CD8-positive, alpha-beta memory T cell (primary cell): ENCODE results near the gene MACROD2. TPM values are rescaled to one million over a fixed set of nuclear protein-coding genes. Genes with fewer than 3 reads are reported as not detected.
"Not testable (repeated sequence)": the region's sequence is repeated elsewhere in the genome, so short reads cannot be mapped to it uniquely, and the experiment has no call there.

Experiments used
- CTCF ChIA-PET: fragments of 350-600 bp; sonication (Branson Sonifier 250); formaldehyde crosslinking; loops from one replicate; lab custom pipeline; 2021; ENCODE audit warnings: antibody characterized with exemption; lab: Charles Lee
- POLR2A ChIA-PET: fragments of 350-600 bp; sonication (Branson Sonifier 250); formaldehyde crosslinking; loops from one replicate; lab custom pipeline; 2021; ENCODE audit warnings: antibody characterized with exemption; lab: Charles Lee
- DNase-seq, 5 donors: peaks; one replicate each; pipeline versions ENCODE4 v3.0.0 to v3.0.0-alpha.2; 2020 to 2022; ENCODE audit warnings: mixed read lengths in 1 of 5
- H3K27ac ChIP-seq: one replicate; pipeline ENCODE4 v1.7.0; 2013; ENCODE audit warnings: low read depth, mild to moderate bottlenecking, low read length, moderate library complexity
- H3K27me3 ChIP-seq: 2 replicates; pipeline ENCODE4 v1.7.0; 2013; ENCODE audit warnings: low read length, mild to moderate bottlenecking; ENCODE audit not compliant: insufficient read depth, poor library complexity, severe bottlenecking
- H3K36me3 ChIP-seq: 2 replicates; pipeline ENCODE4 v1.7.0; 2013; ENCODE audit warnings: mild to moderate bottlenecking, low read length, moderate library complexity; ENCODE audit not compliant: insufficient read depth
- H3K4me1 ChIP-seq: 2 replicates; pipeline ENCODE4 v1.7.0; 2013; ENCODE audit warnings: mild to moderate bottlenecking, low read length, moderate library complexity; ENCODE audit not compliant: insufficient read depth
- H3K4me3 ChIP-seq: 2 replicates; pipeline ENCODE4 v1.7.0; 2013; ENCODE audit warnings: mild to moderate bottlenecking, low read length
- H3K9me3 ChIP-seq: 2 replicates; pipeline ENCODE4 v1.7.0; 2013; ENCODE audit warnings: mild to moderate bottlenecking, low read length
- H3K27ac Mint-ChIP-seq, 8 donors: one replicate each; pipeline ENCODE4 v1.8.0; 2020 to 2021; ENCODE audit warnings: mixed read lengths in 8 of 8, mild to moderate bottlenecking in 6 of 8, inconsistent platforms in 3 of 8, moderate library complexity in 3 of 8
- H3K27me3 Mint-ChIP-seq, 2 donors: one replicate each; pipeline ENCODE4 v1.8.0; 2020 to 2021; ENCODE audit warnings: mixed read lengths in 2 of 2, mild to moderate bottlenecking in 1 of 2, moderate library complexity in 1 of 2
- H3K36me3 Mint-ChIP-seq, 3 donors: one replicate each; pipeline ENCODE4 v1.8.0; 2020 to 2021; ENCODE audit warnings: mixed read lengths in 3 of 3, inconsistent platforms in 1 of 3, mild to moderate bottlenecking in 1 of 3
- H3K4me1 Mint-ChIP-seq, 3 donors: one replicate each; pipeline ENCODE4 v1.8.0; 2020 to 2021; ENCODE audit warnings: mixed read lengths in 3 of 3, inconsistent platforms in 1 of 3, mild to moderate bottlenecking in 1 of 3
- H3K4me3 Mint-ChIP-seq, 7 donors: one replicate each; pipeline ENCODE4 v1.8.0; 2020 to 2021; ENCODE audit warnings: mixed read lengths in 7 of 7, mild to moderate bottlenecking in 6 of 7, moderate library complexity in 4 of 7, inconsistent platforms in 2 of 7
- H3K9me3 Mint-ChIP-seq, 5 donors: one replicate each; pipeline ENCODE4 v1.8.0; 2020 to 2022; ENCODE audit warnings: mixed read lengths in 5 of 5, mild to moderate bottlenecking in 3 of 5, moderate library complexity in 2 of 5, inconsistent platforms in 1 of 5
- polyA plus RNA-seq: library from polyadenylated mRNA; unstranded; fragments of 300-500 nt; fragmentation: Illumina TruSeq; gene quantifications from one replicate; pipeline ENCODE4 v1.2.3, GENCODE V29; 2021
- total RNA-seq, 2 experiments: library from RNA; stranded (reverse); gene quantifications; one replicate each; pipeline ENCODE4 v1.2.3, GENCODE V29; 2021

The MACROD2 gene
- total and polyA plus RNA-seq, 3 experiments from 2014 or later = not detected

DNA sequence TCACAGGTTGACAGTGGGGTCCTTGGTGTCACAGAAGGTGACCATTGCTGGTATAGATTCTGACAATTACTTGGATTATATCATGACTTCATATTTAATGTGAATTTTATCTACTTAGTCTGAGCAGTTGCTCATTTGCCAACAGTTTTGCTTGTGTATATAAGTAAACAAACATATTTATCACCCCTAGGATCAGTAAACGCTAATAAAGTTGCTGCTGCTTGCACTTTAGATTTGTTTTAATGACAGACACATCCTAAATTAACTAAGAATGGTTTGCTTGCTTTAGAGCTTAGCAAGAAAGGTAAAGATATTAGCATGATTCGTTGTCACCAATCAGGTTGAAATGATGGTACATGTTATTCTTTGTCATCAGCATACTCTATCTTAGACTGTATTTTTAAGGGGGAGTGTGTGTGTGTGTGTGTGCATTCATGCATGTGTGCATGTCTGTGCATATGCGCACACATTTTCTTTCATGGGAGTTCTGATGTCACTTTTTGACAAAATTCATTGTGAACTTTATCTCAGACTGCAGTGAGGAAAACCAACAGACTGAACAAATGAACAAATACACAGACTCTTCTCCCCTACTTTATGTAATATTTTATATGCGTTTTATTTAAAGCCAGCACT lies 1124.7 kb downstream of the MACROD2 start:
- POLR2A ChIA-PET = no interaction called here
- Histone ChIP-seq H3K4me3 (no peak overlapping the region), H3K27ac (no peak overlapping the region), H3K36me3 (no peaks in the 10 kb centered on the region), H3K9me3 (no peaks in the 10 kb centered on the region), H3K27me3 (no peaks in the 10 kb centered on the region), H3K4me1 (no peaks in the 10 kb centered on the region)
- DNase-seq = no peak
- H3K4me1 Mint-ChIP-seq = no peaks in the 10 kb centered on the region
- H3K27ac Mint-ChIP-seq = no peak overlapping the region
- H3K4me3 Mint-ChIP-seq = no peak overlapping the region
- peaks cover 0 to 1% (median 0%) of the 10 kb centered on the region in 3 donors for H3K36me3 Mint-ChIP-seq
- H3K9me3 Mint-ChIP-seq = peaks cover 0 to 26% (median 4%) of the 10 kb centered on the region in 5 donors
- no peaks in the 10 kb centered on the region for H3K27me3 Mint-ChIP-seq
- CTCF ChIA-PET = no interaction called here

DNA sequence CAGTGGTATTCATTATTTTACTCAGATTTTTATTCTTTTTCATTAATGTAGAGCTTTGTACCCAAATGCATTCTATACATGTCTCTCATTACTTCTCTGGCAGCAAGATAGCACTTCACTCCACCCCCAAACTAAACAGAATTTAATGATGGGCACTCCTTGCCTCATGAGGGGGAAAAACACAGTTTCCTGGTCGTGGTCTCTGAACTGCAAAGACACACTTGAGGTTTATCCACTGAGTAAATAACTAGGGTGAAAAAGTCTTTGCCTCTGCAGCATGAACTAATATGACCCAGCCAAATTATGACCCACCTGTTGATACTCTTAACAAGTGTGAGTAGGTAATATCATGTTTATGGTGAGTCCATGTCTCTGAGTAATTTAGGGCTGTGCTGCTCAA lies 1127.3 kb downstream of the MACROD2 start:
- CTCF ChIA-PET = no interaction called here
- H3K27ac ChIP-seq = no peak overlapping the region

DNA sequence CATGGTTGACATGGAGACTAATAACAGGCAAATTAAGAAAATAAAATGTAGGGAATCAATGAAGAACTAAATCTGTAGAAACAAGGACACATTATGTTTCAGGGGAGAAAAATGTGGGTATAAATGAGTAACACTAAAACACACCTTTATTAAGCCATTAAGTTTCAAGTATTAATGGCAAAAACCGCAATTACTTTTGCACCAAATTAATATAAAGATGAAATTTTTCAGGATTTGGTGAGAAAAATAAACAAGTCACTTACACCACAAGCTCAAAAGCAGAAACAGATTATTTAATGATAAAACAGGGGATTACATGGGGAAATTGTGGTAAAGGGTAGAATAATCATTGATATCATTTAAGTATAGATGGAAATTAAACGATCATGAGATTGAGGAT lies 1135.9 kb downstream of the MACROD2 start:
- Mint-ChIP-seq H3K4me3 (no peak overlapping the region), H3K9me3 (peaks cover 0 to 21% (median 4%) of the 10 kb centered on the region in 5 donors), H3K36me3 (no peaks in the 10 kb centered on the region), H3K27me3 (no peaks in the 10 kb centered on the region), H3K4me1 (no peaks in the 10 kb centered on the region), H3K27ac (no peak overlapping the region)
- Histone ChIP-seq H3K27me3 (no peaks in the 10 kb centered on the region), H3K9me3 (no peaks in the 10 kb centered on the region), H3K36me3 (no peaks in the 10 kb centered on the region), H3K4me1 (no peaks in the 10 kb centered on the region), H3K27ac (no peak overlapping the region), H3K4me3 (no peak overlapping the region)
- ChIA-PET POLR2A (no interaction called here), CTCF (no interaction called here)
- no peak for DNase-seq

More for the DNA sequence above, 1127.3 kb downstream of the MACROD2 start:
- H3K4me3 Mint-ChIP-seq = no peak overlapping the region
- peaks cover 0 to 23% (median 4%) of the 10 kb centered on the region in 5 donors for H3K9me3 Mint-ChIP-seq
- Histone ChIP-seq H3K36me3 (no peaks in the 10 kb centered on the region), H3K27me3 (no peaks in the 10 kb centered on the region), H3K4me3 (no peak overlapping the region), H3K9me3 (no peaks in the 10 kb centered on the region), H3K4me1 (no peaks in the 10 kb centered on the region)
- DNase-seq = no peak
- H3K4me1 Mint-ChIP-seq = no peaks in the 10 kb centered on the region
- no peak overlapping the region for H3K27ac Mint-ChIP-seq
- H3K27me3 Mint-ChIP-seq = no peaks in the 10 kb centered on the region
- POLR2A ChIA-PET = no interaction called here
- H3K36me3 Mint-ChIP-seq = peaks cover 0 to 1% (median 0%) of the 10 kb centered on the region in 3 donors

DNA sequence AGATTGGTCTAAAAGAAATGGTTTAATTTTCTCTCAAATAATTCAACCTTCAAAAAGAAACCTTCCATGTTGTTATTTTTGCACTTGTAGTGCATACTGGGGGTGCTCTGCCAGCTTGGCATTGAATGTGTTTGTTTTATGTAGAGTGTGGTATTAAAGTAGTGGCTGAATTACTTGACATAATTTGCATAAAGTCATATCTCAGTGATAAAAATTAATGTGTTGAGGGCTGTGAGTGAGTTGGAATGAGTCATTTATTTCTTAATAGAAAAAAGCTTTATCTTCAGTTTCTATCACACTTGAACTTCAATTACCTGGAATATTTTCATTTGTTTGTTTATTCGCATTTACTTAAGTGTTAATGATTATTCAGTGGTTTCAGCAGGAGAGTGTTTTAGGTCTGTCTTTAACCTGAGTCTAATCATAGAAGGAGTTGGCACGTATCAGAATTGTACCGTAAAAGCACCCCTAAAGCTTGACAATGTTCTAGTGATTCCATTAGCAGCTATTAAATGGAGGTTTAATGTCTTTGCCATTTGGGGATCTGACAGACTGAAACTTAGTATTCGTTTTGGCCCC lies 1143.3 kb downstream of the MACROD2 start:
- H3K9me3 ChIP-seq = no peaks in the 10 kb centered on the region
- no peak overlapping the region for H3K27ac ChIP-seq
- no peaks in the 10 kb centered on the region for H3K4me1 ChIP-seq
- H3K27me3 ChIP-seq = no peaks in the 10 kb centered on the region
- Mint-ChIP-seq H3K4me3 (no peak overlapping the region), H3K36me3 (no peaks in the 10 kb centered on the region), H3K4me1 (no peaks in the 10 kb centered on the region), H3K27ac (no peak overlapping the region), H3K9me3 (peaks cover 0 to 18% (median 5%) of the 10 kb centered on the region in 5 donors), H3K27me3 (no peaks in the 10 kb centered on the region)
- H3K36me3 ChIP-seq = no peaks in the 10 kb centered on the region
- CTCF ChIA-PET = no interaction called here
- no peak overlapping the region for H3K4me3 ChIP-seq
- POLR2A ChIA-PET = no interaction called here
- DNase-seq = no peak

DNA sequence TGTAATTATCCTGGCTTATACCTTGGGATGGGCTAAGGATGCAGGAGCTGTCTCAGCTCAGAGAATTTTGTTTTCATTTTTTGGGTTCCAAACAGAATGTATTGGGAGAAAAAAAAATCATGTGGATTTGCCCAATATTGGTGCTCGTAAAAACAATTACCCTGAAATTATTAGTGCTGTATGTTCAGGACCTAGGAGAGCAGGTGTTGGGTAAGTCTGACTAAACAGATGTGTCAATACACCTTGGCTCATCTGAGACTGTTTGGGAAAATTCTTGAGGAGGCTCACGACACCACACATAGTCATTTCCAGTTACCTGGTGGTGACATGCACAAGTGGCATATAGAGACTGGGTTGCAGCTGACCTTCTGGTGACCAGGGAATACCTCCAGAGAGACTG lies 1144.2 kb downstream of the MACROD2 start:
- ChIA-PET POLR2A (no interaction called here), CTCF (no interaction called here)
- H3K9me3 Mint-ChIP-seq = peaks cover 0 to 19% (median 5%) of the 10 kb centered on the region in 5 donors
- Histone ChIP-seq H3K36me3 (no peaks in the 10 kb centered on the region), H3K27ac (no peak overlapping the region), H3K27me3 (no peaks in the 10 kb centered on the region), H3K4me1 (no peaks in the 10 kb centered on the region), H3K9me3 (no peaks in the 10 kb centered on the region), H3K4me3 (no peak overlapping the region)
- H3K36me3 Mint-ChIP-seq = no peaks in the 10 kb centered on the region
- no peaks in the 10 kb centered on the region for H3K4me1 Mint-ChIP-seq
- no peak overlapping the region for H3K27ac Mint-ChIP-seq
- DNase-seq = no peak
- no peak overlapping the region for H3K4me3 Mint-ChIP-seq
- no peaks in the 10 kb centered on the region for H3K27me3 Mint-ChIP-seq

DNA sequence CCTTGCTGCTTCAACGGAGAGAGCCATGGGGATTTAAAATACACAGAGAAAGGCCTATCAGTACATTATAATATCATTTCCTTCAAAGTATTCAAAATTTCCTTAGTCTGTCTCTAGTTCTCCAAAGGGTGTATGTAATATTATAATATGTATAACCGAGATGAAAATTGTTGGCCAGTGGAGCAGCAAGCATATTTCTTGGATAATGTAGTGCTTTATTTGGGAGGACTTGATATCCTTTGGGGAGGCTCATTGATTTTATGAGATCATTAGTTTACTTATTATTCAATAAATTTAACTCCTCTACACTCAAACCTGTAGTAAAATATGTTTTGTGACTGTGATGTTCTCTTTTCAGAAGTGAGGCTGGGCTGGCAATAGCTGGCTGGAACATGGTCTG lies 1145.0 kb downstream of the MACROD2 start:
- Mint-ChIP-seq H3K27me3 (no peaks in the 10 kb centered on the region), H3K4me1 (no peaks in the 10 kb centered on the region), H3K9me3 (peaks cover 0 to 19% (median 9%) of the 10 kb centered on the region in 5 donors), H3K36me3 (no peaks in the 10 kb centered on the region), H3K27ac (no peak overlapping the region), H3K4me3 (no peak overlapping the region)
- no peak for DNase-seq
- no peaks in the 10 kb centered on the region for H3K27me3 ChIP-seq
- no peaks in the 10 kb centered on the region for H3K9me3 ChIP-seq
- no peak overlapping the region for H3K27ac ChIP-seq
- ChIA-PET CTCF (no interaction called here), POLR2A (no interaction called here)
- H3K36me3 ChIP-seq = no peaks in the 10 kb centered on the region
- H3K4me3 ChIP-seq = no peak overlapping the region
- no peaks in the 10 kb centered on the region for H3K4me1 ChIP-seq

DNA sequence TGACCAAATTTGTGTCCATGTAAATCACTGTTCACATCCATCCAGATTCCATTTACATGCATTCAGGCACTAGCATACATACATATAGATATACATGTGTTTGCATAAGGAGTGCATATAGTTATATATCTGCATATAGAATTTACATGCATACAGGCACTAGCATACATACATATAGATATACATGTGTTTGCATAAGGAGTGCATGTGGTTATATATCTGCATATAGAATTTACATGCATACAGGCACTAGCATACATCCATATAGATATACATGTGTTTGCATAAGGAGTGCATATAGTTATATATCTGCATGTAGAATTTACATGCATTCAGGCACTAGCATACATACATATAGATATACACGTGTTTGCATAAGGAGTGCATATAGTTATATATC lies 1145.6 kb downstream of the MACROD2 start:
- H3K4me1 ChIP-seq, H3K36me3 ChIP-seq, CTCF ChIA-PET, H3K4me3 ChIP-seq, H3K27me3 Mint-ChIP-seq, H3K9me3 ChIP-seq, DNase-seq, H3K4me1 Mint-ChIP-seq, H3K4me3 Mint-ChIP-seq, H3K36me3 Mint-ChIP-seq, H3K27ac Mint-ChIP-seq, H3K27me3 ChIP-seq, POLR2A ChIA-PET, H3K27ac ChIP-seq: not testable (repeated sequence)
- H3K9me3 Mint-ChIP-seq = peaks cover 0 to 19% (median 9%) of the 10 kb centered on the region in 5 donors

DNA sequence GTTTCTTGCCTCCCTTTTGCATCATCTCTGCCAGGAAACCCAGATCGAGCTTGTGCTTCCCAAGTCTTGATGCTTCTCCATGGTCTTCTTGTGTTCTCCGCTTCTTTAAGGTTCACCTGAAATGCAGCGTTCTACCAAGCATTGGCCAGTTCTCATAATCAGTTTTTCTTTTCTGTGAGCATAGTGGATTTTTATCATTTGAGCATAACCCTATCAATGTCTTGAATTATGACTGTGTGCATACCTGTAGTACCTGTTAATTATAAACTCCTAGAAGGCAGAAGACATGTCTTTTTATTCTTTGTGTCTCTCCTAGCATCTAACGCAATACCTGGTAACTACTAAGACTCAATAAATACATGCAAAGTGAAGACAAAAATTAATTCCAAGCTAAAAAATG lies 1146.5 kb downstream of the MACROD2 start:
- no peak for DNase-seq
- CTCF ChIA-PET = no interaction called here
- H3K36me3 ChIP-seq = no peaks in the 10 kb centered on the region
- Mint-ChIP-seq H3K27ac (no peak overlapping the region), H3K4me1 (no peaks in the 10 kb centered on the region), H3K36me3 (peaks cover 0 to 3% (median 0%) of the 10 kb centered on the region in 3 donors), H3K9me3 (peaks cover under 1 to 19% (median 13%) of the 10 kb centered on the region in 5 donors), H3K4me3 (no peak overlapping the region), H3K27me3 (no peaks in the 10 kb centered on the region)
- no peak overlapping the region for H3K4me3 ChIP-seq
- no peaks in the 10 kb centered on the region for H3K27me3 ChIP-seq
- H3K4me1 ChIP-seq = no peaks in the 10 kb centered on the region
- no peaks in the 10 kb centered on the region for H3K9me3 ChIP-seq
- no peak overlapping the region for H3K27ac ChIP-seq
- POLR2A ChIA-PET = no interaction called here
